Stromal cell of bone marrow (primary cell): ENCODE measurements around the gene PERM1.
"Not testable (repeated sequence)": the region's sequence is repeated elsewhere in the genome, so short reads cannot be mapped to it uniquely, and the experiment has no call there.

Source experiments
- DNase-seq: peaks from one replicate; pipeline ENCODE4 v3.0.0-alpha.2; 2012; ENCODE audit warnings: low read depth

Gene PERM1, protein sequence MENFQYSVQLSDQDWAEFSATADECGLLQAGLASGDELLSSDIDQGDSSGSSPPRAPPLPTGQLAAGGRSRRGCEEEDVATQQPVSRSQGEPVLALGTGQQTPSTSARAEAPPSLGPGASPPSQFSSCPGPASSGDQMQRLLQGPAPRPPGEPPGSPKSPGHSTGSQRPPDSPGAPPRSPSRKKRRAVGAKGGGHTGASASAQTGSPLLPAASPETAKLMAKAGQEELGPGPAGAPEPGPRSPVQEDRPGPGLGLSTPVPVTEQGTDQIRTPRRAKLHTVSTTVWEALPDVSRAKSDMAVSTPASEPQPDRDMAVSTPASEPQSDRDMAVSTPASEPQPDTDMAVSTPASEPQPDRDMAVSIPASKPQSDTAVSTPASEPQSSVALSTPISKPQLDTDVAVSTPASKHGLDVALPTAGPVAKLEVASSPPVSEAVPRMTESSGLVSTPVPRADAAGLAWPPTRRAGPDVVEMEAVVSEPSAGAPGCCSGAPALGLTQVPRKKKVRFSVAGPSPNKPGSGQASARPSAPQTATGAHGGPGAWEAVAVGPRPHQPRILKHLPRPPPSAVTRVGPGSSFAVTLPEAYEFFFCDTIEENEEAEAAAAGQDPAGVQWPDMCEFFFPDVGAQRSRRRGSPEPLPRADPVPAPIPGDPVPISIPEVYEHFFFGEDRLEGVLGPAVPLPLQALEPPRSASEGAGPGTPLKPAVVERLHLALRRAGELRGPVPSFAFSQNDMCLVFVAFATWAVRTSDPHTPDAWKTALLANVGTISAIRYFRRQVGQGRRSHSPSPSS

DNA sequence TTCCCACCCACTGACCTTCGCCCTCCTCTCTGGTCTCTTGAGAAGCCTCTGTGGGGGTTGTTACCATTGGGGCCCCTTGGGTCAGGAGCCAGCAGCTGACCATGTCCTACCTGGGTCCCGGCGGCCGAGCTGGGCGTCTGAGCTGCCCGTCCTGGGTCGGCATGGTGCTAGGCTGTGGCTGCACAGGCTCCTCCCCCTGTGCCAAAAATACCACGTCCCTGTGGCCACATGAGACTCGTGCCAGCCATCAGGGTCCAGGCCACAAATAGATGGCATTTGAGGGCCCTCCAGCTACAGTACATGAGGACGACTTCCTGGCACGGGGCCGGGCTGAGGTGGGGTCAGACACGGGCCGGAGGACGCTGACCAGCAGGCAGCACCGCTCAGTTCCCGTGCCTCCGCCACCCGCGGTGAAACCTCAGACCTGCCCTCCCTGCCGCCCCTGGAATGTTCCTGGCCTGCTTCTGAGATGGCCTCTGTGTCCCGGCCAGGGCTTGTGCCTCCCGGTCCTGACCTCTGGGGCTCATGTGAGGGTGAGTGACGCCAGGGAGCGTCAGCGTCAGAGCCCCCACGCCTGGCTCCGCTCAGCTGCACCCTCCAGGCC is at the start of gene PERM1:
PERM1 (minus strand) TSS at position 139 of the 604 bp plus-strand sequence. CDS start 1,064 bp downstream, outside the sequence.
- no peak for DNase-seq

DNA sequence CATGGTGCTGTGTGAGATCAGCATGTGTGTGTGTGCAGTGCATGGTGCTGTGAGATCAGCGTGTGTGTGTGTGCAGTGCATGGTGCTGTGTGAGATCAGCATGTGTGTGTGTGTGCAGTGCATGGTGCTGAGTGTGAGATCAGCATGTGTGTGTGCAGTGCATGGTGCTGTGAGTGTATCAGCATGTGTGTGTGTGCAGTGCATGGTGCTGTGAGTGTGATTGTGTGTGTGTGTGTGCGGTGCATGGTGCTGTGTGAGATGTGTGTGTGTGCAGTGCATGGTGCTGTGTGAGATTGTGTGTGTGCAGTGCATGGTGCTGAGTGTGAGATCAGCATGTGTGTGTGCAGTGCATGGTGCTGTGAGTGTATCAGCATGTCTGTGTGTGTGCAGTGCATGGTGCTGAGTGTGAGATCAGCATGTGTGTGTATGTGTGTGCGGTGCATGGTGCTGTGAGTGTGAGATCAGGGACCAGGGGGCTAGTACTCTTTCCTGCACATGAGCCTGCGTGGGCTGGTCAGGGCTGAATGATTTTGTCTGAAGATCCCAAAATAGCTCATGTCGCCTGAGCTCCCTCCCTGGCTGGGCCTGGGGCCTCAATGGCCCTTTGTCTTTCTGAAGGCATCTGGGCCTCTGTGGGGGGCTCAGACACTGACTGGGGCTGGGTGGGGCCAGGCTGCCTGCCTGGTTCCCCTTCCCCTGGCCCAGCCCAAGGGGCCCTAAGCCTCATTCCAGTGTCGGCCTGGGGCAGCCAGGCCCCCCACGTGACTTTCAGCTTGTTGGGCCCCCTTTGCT is 49.2 kb upstream of the PERM1 start:
- not testable (repeated sequence) for DNase-seq

DNA sequence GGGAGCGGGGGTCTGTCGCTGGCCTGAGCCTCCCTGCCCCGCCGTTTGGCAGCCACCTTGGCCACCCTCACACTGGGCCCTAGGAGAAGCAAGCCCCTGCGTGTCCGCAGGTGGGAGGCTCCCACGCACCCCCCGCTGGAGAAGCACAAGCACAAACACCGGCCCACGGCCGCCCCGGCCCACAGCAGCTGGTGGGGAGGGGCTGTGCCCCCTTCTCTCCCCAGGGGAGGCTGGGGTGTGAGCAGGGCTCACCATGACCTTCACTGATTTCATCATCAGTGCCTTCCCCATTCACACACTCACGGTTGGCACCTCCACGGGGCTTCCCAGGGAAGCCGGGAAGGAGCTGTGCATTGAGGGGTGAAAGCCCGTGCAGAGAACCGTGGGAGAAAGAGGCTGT is 45.9 kb upstream of the PERM1 start:
- no peak for DNase-seq

DNA sequence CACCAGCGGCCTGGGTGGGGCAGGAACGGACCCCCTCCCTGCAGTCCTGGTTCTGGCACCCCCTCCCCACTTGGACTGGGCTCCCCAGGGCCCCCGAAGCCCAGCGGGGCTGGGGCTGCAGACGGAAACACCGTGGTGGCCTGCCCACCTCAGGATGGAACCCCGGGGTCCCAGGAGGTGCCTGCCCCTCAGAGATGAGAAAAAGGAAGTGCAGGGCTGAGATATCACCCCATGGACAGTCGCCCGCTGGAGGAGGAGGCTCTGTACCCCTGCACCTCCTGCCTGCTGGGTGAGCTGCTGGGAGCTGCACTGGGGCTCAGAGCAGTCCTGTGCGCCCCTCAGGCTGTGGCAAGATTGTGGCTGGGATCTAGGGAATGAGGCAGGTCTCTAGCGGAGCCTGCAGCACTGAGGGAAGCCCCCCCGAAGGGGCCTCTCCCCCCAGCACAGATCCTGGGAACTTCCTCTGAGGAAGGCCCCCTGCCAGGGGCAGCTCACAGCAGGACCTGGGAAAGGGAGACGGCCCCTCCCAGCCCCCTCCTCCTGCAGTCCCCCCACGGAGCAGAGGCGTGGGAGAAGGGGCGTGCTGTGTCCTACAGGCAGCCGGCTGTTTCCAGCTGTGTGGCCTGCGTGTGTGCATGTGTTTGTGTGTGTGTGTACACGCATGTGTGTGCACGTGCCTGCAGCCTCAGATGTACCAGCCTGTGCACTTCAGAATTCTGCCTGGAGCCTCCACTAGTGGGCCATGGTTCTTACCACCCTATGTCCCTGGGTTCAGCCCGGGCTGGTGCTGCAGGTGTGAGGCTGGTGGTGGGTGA is 44.9 kb upstream of the PERM1 start:
- DNase-seq, result no peak

DNA sequence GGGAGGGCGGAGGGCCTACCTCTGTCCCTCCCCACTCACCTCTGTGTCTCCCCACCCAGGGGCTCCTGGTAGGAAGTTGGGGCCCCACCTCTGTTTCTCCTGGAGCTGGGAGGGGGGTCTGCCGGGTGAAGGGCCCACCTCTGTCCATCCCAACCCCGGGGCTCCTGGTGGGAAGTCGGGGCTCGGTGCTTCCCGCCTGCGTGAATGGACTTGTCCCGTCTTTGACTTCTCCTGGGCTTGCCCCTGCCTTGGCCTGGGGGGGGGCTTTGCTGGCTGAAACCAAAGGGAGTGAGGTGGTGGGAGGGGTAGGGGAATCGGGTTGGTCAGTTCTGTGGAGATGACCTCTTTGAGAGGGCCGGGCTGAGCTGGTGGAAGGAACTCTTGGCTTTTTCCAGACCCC is 43.8 kb upstream of the PERM1 start:
- DNase-seq, result no peak

DNA sequence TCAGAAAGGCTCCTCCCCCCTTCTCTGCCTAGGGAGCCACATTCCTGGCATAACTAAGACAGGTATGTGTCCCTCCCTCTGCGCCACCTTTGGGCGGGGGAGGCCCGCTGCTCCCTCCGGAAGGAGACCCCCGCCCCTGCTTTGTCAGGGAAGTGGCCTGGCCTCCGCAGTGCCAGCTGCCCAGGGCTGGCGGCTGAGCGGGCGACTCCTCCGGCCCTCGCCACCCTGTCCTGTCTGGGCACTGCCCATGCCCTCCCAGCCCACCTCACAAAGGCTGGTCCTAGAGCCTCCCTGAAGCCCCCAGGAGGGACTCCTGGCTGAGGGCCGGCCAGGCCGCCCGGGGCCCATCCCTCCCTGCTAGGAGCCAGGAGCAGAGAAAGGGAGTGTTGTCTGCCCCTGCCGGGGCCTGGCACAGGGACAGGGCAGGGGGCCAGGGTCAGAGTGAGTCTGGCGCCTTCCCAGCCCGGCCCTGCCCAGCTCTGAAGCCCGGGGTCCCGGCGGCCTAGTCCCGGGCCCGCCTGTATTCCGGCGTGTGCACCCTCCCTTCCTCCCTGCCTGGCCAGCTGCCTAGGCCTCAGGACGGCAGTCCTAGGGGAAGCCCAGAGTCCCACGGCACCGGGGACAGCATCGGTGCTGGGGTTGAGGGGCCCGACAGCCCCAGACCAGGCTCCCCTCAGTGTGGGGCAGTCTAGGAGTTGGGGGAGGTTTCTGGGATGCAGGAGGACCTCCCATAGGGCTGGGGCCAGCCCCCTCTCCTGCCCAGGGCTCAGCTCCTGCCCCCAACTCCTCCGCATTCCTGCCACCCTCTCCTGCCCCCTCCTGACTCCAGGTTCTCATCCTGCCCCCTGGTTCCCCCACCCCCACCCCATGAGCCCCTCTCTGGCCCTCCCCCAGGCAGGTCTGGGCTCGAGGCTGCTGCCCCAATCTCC is 43.1 kb upstream of the PERM1 start:
- no peak for DNase-seq

DNA sequence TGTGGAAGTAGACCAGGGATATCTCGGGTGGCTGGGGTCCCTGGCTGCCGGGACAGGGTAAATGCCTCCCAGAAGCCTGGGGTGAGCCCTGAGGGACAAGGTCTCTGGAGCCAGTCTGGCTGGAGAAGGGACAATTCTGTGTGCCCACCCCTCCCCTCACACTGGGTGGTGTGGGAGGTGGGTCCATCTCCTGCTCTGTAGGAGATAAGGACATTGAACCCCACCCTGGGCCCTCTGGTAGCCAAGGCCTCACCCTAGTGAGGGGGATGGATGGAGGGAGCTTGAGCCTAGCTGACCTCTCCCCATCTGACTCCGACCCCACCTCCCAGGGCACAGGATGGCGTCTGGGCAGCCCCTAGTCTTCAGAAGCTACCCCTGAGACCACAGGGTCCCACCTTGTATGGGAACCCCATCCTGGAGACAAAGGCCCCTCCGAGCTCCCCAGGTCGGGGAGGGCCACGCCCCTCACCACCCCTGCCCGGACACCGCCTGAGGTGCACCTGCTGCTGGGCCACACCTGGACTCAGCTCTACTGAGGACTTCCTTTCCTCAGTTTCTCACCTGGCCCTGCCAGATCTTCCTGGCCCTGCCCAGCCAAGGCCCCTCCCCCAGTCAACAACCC is 42.4 kb upstream of the PERM1 start:
- DNase-seq, result no peak

DNA sequence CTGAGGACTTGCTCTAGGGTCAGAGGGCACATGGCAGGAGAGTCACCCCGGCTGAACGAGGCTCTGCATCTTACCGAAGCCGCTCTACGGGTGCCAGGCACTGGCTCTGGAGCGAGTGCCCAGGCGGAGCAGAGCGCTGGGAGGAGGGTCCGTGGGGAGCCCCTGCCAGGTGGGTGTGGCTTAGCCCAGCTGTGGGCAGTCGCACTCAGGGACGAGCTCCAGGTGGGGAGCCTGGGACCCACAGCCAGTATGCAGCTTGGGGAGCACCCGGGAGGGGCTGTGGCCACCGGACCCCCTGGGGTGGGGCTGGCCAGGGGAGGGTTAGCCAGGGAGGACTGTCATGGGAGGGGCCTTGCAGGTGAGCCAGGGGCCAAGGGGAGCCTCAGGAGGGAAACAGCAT is 41.8 kb upstream of the PERM1 start:
- no peak for DNase-seq

DNA sequence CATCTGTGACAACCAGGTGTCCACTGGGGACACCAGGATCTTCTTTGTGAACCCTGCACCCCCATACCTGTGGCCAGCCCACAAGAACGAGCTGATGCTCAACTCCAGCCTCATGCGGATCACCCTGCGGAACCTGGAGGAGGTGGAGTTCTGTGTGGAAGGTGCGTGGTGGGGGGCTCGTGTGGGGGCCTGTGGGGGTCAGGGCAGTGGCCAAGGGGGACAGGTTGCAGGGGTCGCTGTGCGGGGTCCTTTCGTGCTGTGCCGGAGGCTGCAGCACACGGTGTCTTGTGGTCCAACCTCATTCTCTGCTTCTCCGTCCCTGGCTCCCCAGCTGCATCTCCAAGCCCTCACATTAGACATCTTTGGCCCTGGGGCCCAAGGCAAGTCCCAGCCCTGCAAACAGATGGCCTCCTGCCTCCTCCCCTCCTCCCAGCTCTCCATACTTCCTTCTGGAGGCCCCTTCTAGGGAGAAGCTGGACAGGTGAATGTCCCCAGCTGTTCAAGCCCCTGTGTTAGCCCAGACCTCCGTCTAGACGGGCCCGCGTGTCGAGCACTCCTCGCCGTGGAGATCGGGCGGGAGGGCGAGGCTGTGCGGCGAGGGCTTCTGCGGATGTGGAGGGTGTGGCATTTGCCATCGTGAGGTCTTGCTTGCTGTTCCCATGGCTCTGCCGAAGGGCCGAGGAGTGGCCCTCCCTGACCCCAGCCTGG is 40.6 kb upstream of the PERM1 start:
- DNase-seq, result no peak

DNA sequence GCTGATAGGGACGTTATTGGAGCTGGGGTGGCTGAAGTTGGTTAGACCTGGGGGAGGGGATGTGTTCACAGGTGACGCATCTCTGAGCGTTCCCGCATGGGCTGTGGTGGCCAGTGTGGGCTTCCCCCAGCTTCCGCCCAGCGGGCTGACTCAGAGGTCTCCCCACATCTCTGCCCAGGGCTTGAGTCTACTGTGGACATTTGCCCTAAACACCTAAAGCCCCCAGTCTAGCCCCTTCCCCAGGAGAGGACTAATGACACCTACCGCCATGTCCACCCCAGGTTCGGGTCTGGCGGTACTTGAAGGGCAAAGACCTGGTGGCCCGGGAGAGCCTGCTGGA is 40.0 kb upstream of the PERM1 start:
- DNase-seq, result no peak

DNA sequence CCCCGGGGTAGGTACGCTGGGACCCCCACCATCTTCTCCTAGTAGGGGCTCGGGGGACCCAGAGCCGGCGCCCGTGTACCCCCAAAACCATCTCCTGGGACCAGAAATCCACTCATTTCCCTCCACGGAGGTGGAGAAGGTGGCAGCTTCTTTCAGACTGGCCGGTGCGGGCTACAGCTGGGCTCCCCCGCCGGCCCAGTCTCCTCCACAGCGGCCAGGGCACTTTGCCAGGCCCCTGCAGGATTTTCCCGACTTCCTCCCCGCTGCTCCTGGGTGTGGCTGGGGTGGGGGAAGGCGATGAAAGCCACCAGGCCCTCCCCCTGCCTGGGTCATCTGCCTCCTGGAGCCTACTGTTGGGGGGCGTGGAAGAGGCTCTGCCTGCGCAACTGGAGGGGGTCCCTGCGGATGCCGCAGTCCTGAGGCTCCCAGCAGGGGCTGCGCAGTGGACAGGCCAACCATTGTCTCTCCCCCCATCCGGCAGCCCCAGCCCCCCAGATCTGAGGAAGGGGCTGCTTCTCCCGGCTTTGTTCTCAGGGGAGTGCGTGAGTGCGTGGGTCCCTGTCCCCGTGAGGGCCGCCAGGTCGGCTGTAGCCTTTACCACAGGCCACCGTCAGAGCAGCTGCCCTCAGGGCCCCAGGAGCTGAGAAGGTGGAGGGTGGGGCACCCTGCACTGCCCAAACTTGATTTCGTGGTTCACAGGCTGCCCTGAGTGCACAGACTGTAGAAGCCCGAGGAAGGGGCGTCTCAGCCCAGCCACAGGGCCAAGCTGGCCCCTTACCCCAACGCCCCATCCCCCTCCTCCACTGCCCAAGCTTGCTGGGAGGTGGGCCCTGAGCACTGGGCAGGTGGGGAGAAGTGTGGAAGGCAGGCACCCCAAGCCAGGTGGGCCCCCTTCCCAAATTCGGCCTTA is 39.4 kb upstream of the PERM1 start:
- DNase-seq, result no peak

DNA sequence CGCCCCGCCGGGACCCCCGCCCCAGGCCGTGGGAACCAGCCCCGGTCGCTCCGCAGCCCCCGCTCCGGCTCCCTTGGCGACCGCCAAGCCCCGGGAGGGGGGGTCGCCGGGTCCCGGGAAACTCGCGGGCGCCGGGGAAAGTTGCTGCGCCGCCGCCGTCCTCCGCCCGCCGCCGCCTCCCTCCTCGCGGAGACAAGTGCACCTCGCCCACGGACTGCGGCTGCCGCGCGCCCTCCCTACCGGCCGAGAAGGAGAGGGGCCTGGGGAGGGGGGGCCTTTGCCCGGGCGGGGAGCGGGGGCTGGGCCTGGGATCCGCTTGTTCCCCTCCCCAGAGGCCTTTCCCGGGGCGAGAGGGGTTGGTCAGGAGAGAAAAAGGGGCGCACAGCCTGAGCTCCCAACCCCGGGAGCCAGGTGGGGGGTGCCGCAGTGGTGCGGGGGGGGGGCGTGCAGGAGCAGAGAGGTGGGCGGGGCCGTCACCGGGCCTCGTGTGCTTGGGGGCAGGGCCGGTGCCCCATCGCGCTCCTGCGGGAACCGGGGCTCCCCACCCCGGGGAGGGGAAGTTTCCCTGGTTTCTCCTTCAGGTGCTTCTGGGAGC is 38.6 kb upstream of the PERM1 start:
- no peak for DNase-seq

DNA sequence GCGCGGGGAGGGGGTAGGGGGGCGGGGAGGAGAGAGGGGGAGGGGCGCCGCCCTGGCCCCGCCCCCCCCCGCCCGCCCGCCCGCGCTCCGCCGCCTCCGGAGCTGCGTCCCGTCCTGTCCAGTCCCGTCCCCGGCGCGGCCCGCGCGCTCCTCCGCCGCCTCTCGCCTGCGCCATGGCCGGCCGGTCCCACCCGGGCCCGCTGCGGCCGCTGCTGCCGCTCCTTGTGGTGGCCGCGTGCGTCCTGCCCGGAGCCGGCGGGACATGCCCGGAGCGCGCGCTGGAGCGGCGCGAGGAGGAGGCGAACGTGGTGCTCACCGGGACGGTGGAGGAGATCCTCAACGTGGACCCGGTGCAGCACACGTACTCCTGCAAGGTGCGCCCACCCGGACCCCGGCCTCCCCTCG is 38.1 kb upstream of the PERM1 start, which contains the start of gene AGRN:
AGRN (plus strand) TSS at position 121 of the 405 bp plus-strand sequence; CDS start at position 174, 53 bp downstream.
- no peak for DNase-seq

DNA sequence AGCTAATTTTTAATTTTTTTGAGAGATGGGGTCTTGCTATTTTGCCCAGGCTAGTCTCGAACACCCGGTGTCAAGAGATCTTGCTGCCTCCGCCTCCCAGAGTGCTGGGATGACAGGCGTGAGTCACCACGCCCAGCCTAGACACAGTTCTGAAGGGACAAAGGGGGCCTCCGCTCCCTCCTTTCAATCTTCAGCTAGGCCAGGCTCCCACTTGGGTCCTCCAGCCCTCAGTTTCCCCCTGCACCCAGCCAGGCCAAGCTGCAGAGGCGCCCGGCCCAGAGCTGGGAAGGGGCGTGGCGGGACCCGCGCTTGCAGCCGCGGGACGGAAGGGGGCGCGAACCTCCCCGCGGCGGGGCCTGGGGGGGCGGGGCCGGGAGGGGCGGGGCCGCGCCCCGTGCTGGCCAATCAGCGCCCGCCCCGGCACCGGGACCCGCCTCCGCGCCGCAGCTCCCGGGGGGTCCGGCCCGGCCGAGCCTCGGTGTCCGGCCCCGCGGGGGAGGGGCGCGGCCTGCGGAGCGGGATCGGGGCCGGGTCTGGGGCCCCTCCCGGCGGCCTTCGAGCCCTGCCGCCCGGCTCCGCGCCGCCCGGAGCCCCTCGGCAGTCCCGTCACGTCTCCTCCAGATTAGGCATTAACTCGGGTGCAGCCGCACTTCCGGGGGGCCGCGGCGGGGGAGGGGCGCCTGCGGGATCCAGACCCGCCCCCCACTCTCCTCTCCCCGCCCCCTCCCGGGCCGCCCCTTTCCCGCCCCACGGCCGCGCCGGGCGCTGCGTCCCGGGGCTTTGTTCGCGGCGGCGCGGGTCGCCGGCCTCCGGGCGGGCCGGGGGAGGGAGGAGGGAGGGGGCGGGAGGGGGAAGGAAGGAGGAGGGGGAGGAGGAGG is 37.5 kb upstream of the PERM1 start:
- DNase-seq, result peak; percentile 62

DNA sequence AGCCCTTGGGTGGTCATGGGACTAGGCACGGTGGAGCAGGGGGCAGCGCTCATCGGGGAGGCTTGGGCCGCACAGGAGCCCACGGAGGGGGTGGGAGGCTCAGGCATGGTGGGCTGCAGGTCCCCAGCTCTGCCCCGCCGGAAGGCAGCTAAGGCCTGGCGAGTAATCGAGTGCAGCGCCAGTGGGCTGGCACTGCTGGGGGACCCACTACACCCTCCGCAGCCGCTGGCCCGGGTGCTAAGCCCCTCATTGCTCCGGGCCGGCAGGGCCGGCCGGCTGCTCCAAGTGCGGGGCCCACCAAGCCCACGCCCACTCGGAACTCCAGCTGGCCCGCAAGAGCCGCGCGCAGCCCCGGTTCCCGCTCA is 36.4 kb upstream of the PERM1 start:
- not testable (repeated sequence) for DNase-seq
